ENCODE data around the gene MYL7.

MYL7 gene

DNA sequence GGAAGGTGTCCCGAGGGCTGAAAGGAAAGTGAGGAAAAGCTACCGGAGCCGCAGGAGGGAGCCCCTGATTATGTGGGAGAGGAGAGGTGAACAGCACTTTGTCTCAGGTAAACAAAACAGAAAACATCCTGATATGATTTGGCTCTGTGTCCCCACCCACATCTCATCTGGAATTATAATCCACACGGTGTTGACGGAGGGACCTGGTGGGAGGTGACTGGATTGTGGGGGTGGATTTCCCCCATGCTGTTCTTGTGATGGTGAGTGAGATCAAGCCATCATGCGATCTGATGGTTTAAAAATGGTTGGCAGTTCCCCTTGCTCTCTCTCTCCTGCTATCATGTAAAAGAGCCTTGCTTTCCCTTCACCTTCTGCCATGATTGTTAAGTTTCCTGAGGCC, 20.7 kb downstream of the MYL7 start:
- no peak overlapping the region for H3K27ac ChIP-seq (ENCODE audit: low read depth, low read length, poor library complexity, severe bottlenecking)
- H3K27me3 ChIP-seq (ENCODE audit: insufficient read depth, low read length) = no peaks in the 10 kb centered on the region
- H3K9ac ChIP-seq (ENCODE audit: low read length) = no peak overlapping the region
- TF ChIP-seq, protein P1, sequence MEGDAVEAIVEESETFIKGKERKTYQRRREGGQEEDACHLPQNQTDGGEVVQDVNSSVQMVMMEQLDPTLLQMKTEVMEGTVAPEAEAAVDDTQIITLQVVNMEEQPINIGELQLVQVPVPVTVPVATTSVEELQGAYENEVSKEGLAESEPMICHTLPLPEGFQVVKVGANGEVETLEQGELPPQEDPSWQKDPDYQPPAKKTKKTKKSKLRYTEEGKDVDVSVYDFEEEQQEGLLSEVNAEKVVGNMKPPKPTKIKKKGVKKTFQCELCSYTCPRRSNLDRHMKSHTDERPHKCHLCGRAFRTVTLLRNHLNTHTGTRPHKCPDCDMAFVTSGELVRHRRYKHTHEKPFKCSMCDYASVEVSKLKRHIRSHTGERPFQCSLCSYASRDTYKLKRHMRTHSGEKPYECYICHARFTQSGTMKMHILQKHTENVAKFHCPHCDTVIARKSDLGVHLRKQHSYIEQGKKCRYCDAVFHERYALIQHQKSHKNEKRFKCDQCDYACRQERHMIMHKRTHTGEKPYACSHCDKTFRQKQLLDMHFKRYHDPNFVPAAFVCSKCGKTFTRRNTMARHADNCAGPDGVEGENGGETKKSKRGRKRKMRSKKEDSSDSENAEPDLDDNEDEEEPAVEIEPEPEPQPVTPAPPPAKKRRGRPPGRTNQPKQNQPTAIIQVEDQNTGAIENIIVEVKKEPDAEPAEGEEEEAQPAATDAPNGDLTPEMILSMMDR (IDR thresholded peaks at IDR 0.05; ENCODE audit: low read length) = no peak
- TF ChIP-seq EZH2 (IDR thresholded peaks at IDR 0.05; ENCODE audit: borderline replicate concordance, low read length) = no peak
- H3F3A ChIP-seq (ENCODE audit: insufficient read depth, low read length) = peaks cover 4% of the 10 kb centered on the region; the same call in 1 of the 2 replicates
- H3K36me3 ChIP-seq (ENCODE audit: insufficient read depth, low read length) = peaks cover 68% of the 10 kb centered on the region
- no peaks in the 10 kb centered on the region for H3K9me2 ChIP-seq (ENCODE audit: low read depth, low read length)
- H3K4me3 ChIP-seq (ENCODE audit: low read depth, low read length, poor library complexity, severe bottlenecking) = no peak overlapping the region
- no peaks in the 10 kb centered on the region for H4K20me1 ChIP-seq (ENCODE audit: insufficient read depth, low read length)
- no peak overlapping the region for H3K4me2 ChIP-seq (ENCODE audit: low read length)
- H2AFZ ChIP-seq (ENCODE audit: low read length) = no peak overlapping the region
- peaks cover 34% of the 10 kb centered on the region for H3K4me1 ChIP-seq (ENCODE audit: insufficient read depth, low read length, severe bottlenecking)
- H3K9me3 ChIP-seq (ENCODE audit: low read length) = no peaks in the 10 kb centered on the region
- H3K79me2 ChIP-seq (ENCODE audit: insufficient read depth, low read length) = peaks cover 31% of the 10 kb centered on the region

DNA sequence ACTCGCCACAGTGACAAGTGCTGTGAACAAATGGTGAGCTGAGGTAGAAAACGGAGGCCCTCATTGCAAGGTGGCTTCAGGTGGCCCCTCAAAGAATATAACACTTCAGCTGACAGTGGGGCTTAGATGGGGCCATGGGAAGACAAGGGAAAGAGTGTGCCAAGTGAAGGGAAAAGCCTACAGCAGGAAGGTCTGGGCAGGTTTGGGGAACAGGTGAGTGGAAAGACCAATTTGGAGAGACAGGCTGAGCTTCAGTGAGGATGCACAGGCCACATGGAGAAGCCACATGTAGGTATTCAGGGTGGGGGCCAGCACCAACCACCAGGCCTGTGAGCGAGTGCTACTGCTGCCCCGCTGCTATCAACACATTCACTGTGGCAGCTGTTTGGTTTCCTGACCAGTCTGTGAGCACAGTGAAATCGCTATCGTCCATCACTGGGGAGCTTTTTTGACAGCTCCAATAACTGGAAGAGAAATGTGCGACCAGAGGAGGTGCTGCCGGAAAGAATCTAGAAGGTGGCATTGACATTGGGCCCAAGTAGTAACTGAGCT, 21.2 kb downstream of the MYL7 start:
- Histone ChIP-seq H3K4me1 (ENCODE audit: insufficient read depth, low read length, severe bottlenecking) (peaks cover 34% of the 10 kb centered on the region), H3K79me2 (ENCODE audit: insufficient read depth, low read length) (peaks cover 31% of the 10 kb centered on the region), H3K27ac (ENCODE audit: low read depth, low read length, poor library complexity, severe bottlenecking) (no peak overlapping the region), H3K27me3 (ENCODE audit: insufficient read depth, low read length) (no peaks in the 10 kb centered on the region), H3K4me3 (ENCODE audit: low read depth, low read length, poor library complexity, severe bottlenecking) (no peak overlapping the region), H3F3A (ENCODE audit: insufficient read depth, low read length) (no peaks in the 10 kb centered on the region), H4K20me1 (ENCODE audit: insufficient read depth, low read length) (no peaks in the 10 kb centered on the region), H2AFZ (ENCODE audit: low read length) (no peak overlapping the region), H3K9ac (ENCODE audit: low read length) (no peak overlapping the region), H3K4me2 (ENCODE audit: low read length) (no peak overlapping the region), H3K9me2 (ENCODE audit: low read depth, low read length) (no peaks in the 10 kb centered on the region), H3K36me3 (ENCODE audit: insufficient read depth, low read length) (peaks cover 73% of the 10 kb centered on the region), H3K9me3 (ENCODE audit: low read length) (no peaks in the 10 kb centered on the region)
- TF ChIP-seq, protein P1 (IDR thresholded peaks at IDR 0.05; ENCODE audit: low read length) = no peak
- TF ChIP-seq EZH2 (IDR thresholded peaks at IDR 0.05; ENCODE audit: borderline replicate concordance, low read length) = no peak

DNA sequence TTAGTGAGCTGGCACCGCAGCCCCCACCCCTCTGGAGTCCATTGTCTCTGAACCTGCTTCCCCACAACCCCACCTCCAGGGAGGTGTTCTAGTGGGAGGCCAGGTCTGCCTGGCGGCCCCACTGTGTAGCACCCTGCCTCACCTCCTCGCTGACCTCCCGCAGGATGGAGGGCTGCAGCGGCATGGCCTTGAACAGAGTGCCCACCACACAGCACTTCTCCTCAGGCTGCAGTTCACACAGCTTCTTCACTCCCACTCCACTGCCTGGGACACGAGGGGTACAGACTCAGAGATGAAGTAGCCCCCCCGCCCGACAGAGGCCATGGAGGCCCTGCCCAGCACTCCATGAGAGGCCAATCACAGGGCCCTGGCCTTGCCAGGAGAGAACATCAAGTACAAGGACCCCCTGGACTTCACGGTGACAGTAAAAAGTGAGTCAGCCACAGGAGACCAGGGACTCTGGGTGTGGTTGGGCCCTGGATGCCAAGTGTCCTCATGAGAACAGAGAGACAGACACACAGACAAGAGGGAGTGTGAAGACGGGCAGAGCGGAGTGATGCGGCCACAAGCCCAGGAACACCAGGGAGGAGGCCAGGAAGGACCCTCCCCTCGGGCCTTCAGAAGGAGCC, 23.2 kb downstream of the MYL7 start:
- Histone ChIP-seq H3K9me3 (ENCODE audit: low read length) (no peaks in the 10 kb centered on the region), H3K79me2 (ENCODE audit: insufficient read depth, low read length) (peaks cover 29% of the 10 kb centered on the region), H3F3A (ENCODE audit: insufficient read depth, low read length) (no peaks in the 10 kb centered on the region), H3K36me3 (ENCODE audit: insufficient read depth, low read length) (peaks cover 88% of the 10 kb centered on the region), H2AFZ (ENCODE audit: low read length) (no peak overlapping the region), H3K4me2 (ENCODE audit: low read length) (no peak overlapping the region), H3K27ac (ENCODE audit: low read depth, low read length, poor library complexity, severe bottlenecking) (no peak overlapping the region), H4K20me1 (ENCODE audit: insufficient read depth, low read length) (no peaks in the 10 kb centered on the region), H3K4me1 (ENCODE audit: insufficient read depth, low read length, severe bottlenecking) (peaks cover 29% of the 10 kb centered on the region), H3K27me3 (ENCODE audit: insufficient read depth, low read length) (no peaks in the 10 kb centered on the region), H3K9me2 (ENCODE audit: low read depth, low read length) (no peaks in the 10 kb centered on the region), H3K4me3 (ENCODE audit: low read depth, low read length, poor library complexity, severe bottlenecking) (no peak overlapping the region), H3K9ac (ENCODE audit: low read length) (no peak overlapping the region)
- TF ChIP-seq, protein P1 (IDR thresholded peaks at IDR 0.05; ENCODE audit: low read length) = no peak
- TF ChIP-seq EZH2 (IDR thresholded peaks at IDR 0.05; ENCODE audit: borderline replicate concordance, low read length) = no peak

Data from OCI-LY1 (cell line).